ENCODE data around the gene TPST1.
"Not testable (repeated sequence)": the region's sequence is repeated elsewhere in the genome, so short reads cannot be mapped to it uniquely, and the experiment has no call there.

TPST1 gene

DNA sequence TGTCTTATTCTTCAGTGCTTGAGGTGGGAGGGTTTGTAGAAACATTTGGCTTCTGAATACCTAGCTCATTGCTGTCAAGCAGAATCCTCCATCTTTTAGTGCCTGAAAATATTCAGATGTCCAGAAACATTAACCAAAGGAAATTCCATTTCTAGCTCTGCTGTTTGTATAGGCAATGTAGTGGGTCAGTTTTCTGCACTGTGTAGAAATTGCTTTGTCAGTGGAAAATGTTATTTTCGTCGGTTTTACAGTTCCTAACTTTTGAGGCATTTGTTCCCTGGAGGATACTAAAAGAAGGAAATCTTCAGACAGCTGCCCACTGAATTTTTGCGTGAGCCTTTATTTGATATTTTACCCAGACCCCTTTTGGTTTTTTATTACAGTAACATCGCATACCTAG, 143.4 kb downstream of the TPST1 start:
- DNase-seq, result no peak

DNA sequence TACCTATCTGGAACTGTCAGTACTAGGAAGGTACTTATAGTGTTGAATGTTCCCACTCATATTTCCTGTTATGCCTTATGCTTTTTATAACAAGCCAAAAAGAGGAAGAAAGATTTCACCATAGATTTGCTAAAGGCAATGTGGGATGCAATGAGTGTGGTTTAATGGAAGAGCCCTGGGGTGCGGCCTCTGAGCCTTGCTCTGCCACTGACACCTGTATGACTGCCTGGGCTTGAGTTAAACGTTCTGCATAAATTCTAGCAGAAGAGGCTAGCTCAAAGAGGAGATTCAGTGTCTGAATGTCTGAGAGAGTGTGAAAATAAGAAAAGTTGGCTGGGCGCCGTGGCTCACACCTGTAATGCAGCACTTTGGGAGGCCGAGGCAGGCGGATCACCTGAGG, 143.8 kb downstream of the TPST1 start:
- no peak for DNase-seq

DNA sequence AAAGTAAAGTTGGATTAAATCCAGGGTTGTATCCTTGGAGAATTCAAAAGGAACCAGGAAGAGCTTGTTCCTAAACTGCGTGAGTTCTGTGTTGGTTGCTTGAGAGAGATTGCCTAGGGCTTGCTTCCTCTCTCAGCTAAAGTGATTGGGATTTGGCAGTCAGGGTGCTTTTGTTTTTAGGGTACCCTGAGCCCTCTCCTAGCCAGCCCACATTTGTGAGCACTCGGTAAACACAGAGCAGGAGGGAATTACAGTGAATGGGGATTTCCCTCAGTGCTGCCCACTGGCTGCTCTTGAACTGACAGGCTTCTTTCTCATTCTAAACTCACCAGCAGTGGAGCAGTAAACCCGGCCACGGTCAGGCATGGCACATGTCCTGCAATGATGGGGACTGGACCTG, 146.9 kb downstream of the TPST1 start:
- DNase-seq, result no peak

DNA sequence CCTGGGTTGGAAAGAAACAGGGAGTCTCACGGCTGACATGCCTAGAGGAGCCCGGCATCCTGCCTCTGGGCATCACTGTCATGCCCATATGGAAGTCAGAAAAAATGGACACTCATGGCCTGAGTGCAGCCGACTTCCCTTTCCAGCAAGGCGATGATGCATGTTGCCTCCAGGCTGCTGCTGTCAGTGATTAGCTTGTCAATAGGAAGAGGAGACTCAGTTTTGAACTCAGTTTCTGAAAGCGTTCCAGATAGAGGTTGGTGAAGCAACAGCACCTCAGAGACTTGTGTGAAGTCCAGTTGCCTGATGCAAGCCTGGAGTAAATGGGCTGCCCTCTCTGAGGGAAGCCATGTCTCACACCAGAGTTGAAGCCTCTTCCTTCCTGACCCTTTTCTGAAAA, 148.4 kb downstream of the TPST1 start:
- DNase-seq, result no peak

DNA sequence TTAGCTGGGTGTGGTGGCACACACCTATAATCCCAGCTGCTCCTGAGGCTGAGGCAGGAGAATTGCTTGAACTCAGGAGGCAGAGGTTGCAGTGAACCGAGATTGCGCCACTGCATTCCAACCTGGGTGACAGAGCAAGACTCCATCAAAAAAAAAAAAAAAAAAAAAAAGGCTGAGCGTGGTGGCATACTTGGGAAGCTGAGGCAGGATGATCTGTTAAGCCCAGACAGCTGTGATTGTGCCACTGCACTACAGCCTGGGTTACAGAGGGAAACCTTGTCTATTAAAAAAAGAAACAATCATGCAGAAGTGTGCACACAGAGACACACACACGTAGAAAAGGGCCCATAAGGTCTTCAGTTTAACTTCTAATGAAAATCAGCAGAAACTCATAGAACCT, 150.6 kb downstream of the TPST1 start:
- no peak for DNase-seq

DNA sequence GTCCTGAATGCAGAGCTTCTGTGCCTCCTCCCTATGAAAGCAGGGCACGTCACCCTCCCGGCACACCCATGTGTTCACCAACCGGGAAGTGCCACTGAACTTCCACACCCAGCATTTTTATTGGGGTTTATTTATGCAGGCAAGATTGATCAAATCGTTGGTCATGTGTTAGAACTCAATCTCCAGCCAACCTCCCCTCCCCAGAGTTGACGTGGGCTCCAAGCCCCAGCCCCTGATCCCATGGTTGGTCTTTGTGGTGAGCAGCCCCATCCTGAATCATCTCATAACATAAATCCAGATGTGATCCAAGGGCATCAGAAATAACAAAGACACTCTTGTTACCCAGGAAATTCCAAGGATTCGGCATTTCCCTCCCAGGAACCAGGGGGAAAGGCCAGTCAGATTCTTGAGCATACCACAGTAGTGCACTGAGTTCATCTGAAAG, 151.2 kb downstream of the TPST1 start:
- no peak for DNase-seq

DNA sequence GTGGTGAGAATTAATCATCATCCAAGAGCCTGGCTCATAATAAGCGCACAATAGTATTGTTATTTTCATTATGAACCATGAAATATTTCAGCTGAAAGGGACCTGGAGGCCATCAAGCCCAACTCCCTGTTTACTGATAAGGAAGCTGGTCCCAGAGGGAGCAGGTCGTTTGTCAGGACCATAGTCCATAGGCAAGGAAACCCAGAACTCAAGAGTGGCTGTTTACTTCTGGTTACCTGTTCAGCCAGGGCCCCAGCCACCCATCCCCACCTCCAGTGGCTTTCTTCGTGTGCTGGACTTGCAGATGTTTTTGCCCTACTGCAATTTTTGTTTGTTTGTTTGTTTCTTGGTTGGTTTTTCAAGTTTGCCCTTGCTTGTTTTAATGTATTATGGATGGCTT, 152.0 kb downstream of the TPST1 start:
- no peak for DNase-seq

DNA sequence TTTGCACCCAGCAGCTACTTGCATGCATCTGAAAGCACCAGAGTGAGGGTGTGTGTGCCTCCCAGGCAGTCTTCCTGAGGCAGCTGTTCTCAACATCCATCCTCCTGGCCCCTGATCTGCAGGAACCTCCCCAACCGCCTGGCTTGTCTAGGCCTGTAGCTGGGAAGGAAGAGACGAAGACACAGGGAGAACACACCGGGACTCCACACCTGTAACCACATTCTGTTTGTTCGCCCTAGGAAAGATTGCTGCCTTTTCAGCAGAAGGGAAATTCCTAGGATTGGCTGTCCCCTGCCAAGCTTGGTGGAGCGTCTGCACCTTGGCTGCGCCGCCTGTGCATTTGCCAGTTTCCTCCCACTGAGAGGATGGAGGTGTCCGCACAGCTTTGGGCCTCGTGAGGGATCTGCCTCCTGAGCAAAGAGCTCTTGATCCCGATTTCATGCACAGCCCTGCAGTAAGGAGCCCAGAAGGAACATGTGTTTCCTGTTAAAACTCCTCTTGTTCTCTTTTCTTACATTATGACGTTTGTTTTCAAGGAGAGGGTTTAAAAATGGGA, 154.6 kb downstream of the TPST1 start:
- no peak for DNase-seq

DNA sequence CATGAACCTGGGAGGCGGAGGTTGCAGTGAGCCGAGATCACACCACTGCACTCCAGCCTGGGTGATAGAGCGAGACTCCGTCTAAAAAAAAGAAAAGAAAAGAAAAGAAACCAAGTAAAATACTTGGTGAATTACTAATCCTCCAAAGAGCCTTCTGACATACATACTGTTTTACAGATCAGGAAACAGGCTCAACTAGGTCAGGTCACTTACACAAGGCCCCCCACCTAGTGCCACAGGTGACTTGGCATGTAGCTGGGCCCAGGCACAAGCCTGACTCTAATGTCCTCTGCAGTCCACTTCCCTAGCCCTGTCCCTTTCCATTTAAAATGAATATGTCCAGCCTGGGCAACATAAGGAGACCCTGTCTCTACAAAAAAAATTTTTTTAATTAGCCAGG, 157.0 kb downstream of the TPST1 start:
- no peak for DNase-seq

DNA sequence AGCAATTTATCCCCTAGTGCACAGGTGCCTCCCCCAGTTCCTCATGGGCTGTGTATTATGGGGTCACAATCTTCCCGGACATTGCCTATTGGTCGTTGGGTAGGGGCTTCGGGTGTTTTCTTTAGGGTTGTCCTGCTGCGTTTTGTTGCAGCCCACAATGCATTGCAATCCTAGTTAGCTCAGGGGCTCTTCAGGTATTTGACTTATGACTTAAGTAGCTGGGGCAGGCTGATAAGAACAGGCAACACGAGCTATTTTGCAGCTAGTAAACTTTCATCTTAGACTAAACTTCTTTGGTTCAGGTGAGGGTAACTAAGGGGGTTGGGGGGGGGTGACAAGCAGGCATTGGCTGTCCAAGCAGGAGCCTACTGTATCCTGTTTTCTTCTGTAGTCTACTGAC, 158.5 kb downstream of the TPST1 start:
- no peak for DNase-seq

DNA sequence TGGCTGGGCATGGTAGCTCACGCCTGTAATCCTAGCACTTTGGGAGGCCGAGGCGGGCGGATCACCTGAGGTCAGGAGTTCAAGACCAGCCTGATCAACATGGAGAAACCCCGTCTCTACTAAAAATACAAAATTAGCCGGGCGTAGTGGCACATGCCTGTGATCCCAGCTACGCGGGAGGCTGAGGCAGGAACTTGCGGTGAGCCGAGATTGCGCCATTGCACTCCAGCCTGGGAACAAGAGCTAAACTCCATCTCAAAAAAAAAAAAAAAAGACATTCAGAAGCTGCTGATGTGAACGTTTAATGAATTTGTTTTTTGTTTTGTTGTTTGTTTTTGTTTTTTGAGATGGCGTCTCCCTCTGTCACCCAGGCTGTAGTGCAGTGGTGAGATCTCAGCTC, 159.9 kb downstream of the TPST1 start:
- not testable (repeated sequence) for DNase-seq

DNA sequence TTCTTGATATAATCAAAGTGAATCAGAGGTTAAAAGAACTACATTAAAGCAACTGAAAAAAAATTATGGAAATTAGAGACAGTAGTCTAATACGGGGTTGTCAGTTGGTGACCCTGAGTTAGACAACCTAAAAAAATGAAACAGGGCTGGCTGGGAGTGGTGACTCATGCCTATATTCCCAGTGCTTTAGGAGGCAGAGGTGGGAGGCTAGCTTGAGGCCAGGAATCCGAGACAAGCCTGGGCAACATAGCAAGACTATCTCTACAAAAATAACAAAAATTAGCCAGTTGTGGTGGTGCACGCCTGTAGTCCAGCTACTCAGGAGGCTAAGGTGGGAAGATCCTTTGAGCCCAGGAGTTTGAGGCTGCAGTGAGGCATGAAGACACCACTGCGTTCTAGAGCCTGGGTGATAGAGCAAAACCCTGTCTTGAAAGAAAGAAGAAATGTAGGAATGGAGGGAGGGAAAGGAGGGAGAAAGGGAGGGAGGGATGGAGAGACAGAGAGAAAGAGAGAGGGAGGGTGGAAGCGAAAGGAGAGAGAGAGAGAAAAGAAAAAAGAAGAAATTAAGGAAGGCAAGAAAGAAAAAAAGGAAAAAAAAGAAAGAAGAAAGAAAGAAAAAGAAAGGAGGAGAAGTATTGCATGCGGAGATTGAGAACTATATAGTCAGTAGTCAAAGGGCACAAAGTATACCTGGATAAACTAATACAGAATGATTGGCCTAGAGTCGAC, 166.1 kb downstream of the TPST1 start:
- DNase-seq, result no peak

DNA sequence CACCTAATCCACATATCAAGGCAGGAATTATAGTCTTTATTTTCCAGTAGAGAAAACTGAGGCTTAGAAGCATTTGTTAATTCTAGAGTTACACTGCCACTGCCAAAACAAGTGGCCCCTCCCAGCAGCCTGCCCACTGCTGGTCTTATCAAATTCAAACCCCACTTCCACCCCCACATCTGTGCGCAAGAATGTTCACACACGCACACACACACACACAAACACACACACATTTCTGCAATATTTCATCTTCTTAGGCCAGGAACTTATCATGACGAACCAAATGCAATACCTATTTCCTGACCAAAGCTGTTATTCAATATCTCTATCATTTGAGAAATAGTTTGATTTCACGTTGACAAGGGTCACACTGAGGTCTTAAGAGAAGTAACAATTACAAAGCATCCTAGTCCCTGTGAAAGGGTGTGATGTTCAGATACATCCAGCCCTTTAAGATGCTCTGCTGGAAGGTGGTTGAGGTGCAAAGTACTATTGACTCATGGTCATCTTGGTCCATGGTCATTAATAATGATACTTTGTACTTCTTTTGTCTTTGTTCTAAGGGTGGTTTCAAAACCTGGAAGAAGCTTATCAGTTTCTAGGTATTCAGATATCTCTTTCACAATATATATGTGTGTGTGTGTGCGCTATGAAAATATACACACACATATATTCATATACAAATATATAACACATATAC, 169.2 kb downstream of the TPST1 start:
- DNase-seq, result not testable (repeated sequence)

DNA sequence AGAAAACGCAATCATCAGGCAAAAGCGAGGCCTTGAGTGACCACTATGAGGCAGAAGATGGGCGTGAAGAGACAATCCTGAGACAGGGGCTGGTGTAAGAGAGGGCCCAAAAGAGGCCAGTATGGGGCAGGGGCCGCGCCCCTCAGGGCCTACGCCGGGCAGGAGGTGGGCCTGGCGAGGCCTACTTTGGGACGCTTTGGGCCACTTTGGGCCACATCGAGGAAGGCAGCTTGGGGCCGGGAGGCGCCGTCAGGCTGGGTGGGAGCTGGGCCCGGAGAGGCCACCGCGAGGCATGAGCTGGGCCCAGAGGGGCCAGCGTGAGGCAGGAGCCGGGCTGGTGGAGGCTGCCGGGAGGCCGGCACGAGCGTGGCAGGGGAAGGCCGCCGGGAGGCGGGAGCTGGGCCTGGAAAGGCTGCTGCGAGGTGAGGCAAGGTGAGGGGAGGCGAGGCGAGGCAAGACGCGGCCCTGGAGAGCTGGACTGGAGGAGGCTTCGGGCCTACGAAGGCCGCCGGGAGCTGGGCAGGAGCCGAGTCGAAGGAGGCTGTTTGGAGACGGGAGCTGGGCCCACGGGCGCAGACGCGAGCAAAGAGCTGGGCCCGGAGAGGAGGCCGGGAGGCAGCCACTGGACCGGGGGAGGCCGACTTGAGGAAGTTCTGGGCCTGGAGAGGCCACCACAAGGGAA, 171.3 kb downstream of the TPST1 start:
- no peak for DNase-seq

DNA sequence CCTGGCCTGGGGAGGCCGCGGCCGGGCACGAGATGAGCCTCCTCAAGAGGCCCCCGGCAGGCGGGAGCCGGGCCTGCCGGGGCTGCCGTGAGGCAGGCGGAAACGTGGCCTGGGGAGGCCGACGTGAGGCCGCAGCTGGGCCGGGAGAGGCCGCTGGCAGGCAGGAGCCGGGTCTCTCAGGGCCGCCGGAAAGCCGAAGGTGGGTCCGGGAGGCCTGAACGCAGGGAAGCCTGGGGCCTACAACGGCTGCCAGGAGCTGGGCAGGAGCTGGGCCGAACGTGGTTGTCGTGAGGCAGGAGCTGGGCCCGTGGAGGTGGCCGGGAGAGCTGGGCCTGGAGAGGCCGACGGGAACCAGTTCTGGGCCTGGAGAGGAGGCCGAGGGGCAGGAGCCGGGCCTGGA, 171.9 kb downstream of the TPST1 start:
- no peak for DNase-seq

DNA sequence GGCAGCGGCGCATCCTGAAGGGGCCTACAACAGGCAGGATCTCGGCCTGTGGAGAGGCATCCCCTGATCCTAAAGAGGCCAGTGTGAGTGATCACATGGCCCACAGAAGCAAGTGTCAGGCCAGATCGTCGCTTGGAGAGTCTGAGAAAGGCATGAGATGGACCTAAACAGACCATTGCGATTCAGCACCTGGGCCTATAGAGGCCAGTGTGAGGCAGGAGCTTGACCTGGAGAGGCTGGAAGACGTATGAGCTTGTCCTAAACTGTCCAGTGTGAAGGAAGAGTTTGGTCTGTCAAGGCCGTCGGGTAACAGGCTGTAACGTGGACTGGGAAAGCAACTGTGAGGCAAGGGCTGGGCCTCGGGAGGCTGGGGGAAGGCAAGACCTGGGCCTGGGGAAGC, 172.6 kb downstream of the TPST1 start:
- no peak for DNase-seq

DNA sequence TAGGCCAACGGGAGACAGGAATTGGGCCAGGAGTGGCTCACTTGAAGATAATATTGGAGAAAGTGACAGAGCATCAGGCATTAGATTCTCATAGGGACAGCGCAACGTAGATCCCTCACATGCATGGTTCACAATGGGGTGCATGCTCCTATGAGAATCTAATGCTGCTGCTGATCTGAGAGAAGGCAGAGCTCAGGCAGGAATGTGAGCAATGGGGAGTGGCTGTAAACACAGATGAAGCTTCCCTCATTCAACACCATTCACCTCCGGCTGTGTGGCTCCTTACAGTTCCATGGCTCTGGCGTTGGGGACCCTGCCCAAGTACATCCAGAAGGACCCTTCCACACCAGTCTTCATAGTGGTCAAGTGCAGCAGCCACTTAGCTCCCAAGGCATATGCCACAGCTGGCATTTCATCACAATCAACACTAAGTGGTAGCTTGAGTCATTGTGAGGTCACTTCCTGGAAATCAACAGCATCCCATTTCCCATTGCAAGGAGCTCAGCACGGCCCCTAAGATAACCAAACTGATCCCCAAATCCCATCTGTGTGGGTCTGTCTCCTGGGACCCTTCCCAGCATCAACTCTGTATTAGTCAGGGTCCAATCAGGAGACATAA, 174.5 kb downstream of the TPST1 start:
- DNase-seq, result no peak

DNA sequence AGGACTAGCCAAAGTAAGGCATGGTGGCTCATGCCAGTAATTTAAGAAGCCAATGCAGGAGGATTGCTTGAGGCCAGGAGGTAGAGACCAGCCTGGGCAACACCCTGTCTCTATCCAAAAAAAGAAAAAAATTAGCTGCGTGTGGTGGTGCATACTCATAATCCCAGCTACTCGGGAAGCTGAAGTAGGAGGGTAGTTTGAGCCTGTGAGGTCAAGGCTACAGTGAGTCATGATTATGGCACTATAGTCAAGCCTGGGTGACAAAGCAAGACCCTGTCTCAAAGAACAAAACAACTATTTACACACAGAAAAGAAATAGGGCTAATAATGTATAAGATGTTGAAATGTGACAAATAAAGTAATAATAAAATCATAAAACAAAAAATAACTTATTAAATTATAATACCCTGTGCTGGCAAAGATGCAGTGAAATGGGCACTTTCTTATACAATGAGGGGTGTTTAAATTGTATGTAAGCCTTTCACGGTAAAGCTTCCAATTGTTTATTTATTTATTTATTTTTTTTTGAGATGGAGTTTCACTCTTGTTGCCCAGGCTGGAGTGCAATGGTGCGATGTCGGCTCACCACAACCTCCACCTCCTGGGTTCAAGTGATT, 175.2 kb downstream of the TPST1 start:
- DNase-seq, result no peak

DNA sequence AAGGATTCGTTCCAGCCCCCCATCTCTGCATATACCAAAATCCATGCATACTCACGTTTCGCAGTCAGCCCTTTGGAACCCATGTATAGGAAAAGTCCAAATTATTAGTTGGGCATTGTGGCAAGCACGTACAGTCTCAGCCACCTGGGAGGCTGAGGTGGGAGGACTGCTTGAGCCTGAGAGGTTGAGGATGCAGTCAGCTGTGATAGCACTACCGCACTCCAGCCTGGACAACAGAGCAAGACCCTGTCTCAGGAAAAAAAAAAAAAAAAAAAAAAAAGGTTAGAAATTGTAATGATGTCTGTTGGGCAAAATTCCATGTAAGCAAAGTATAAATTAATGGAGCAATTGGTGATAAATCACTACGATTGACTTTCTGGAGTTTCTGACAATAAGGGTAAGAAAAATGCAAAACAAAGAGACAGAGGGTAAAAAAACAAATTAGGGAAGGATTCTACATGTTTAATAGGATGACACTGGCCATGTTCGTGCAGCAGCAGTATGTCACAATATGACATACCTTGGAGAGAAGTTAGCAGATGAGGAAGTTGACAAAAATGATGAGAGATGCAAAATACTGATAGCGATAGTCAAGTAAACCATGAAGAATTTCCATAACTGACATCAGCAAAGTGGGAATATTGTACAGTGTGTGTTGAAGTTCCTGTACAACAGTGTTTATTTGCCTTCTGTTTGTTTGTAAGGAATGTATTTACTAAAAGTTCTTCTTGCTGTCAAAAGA, 177.2 kb downstream of the TPST1 start:
- DNase-seq, result not testable (repeated sequence)

DNA sequence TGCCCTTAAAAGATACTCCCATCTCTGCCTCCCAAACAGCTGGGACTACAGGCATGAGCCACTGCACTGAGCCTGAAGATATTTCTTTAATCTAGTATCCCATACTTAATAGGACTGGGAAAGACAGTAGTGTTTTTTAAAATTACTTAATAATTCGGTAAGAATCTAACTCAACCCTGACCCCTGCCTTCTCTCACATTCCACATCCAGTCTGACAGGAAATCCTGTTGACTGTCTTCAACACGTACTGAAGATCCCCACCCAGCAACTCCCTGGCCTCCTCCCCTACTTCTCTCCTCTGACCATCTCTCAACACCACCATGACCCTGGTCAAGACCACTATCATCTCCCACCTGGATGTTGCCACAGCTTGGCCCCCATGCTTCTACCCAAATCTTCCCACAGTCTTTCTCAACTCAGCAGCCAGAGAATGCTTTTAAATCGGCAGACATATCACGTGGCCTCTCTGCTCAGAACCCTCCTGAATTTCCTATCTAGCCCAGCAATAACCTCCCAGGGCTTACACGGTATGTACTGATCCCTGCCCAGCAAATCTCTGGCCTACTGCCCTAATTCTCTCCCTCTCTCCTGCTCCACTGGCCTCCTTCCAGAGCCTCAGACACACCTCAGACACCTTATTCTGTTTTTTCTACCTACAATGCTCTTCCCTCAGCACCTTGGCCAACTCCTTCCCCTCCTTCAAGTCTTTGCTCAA, 180.2 kb downstream of the TPST1 start:
- DNase-seq, result not testable (repeated sequence)

DNA sequence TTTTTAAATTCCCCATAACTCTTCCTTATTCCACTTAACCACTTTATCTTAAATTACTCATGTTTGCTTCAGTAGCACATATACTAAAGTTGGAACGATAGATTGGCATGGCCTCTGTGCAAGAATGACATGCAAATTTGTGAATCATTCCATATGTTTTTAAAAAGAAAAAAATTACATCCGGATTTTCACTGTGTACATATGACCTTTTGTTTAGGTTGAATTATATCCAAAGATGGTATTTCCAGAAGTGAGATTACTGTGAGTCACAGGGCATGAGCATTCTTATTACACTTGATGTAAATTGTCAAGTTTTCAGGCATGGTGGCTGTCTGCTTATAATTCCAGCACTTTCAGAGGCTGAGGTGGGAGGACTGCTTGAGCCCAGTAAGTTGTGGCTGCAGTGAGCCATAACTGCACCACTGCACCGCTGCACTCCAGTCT, 190.0 kb downstream of the TPST1 start:
- DNase-seq, result not testable (repeated sequence)
